HG02588 (cell line): ENCODE data around the gene SLC66A1.
"Not testable (repeated sequence)": the region's sequence is repeated elsewhere in the genome, so short reads cannot be mapped to it uniquely, and the experiment has no call there.

ENCODE experiments used
- ATAC-seq: cut with Tn5 transposase; IDR thresholded peaks from one replicate; pipeline ENCODE4 v1.9.1; 2021; ENCODE audit warnings: mild to moderate bottlenecking, moderate library complexity; ENCODE audit not compliant: unreplicated experiment

SLC66A1 gene

GRCh38 chr1:19311931-19312781, at the start of gene SLC66A1, which contains the start of gene AKR7A2:
TSS of gene SLC66A1 (plus strand) at chr1:19312326. CDS start at chr1:19317678, 5,352 bp downstream.
TSS of gene AKR7A2 (minus strand) at chr1:19312144. CDS start at chr1:19312124, 20 bp downstream.
- ATAC-seq: peak; percentile 77

GRCh38 chr1:19262744-19263143, 49.4 kb upstream of the SLC66A1 start:
- no peak for ATAC-seq

- no peak for ATAC-seq
Measured at GRCh38 chr1:19268445-19268844, 43.7 kb upstream of the SLC66A1 start.

DNA sequence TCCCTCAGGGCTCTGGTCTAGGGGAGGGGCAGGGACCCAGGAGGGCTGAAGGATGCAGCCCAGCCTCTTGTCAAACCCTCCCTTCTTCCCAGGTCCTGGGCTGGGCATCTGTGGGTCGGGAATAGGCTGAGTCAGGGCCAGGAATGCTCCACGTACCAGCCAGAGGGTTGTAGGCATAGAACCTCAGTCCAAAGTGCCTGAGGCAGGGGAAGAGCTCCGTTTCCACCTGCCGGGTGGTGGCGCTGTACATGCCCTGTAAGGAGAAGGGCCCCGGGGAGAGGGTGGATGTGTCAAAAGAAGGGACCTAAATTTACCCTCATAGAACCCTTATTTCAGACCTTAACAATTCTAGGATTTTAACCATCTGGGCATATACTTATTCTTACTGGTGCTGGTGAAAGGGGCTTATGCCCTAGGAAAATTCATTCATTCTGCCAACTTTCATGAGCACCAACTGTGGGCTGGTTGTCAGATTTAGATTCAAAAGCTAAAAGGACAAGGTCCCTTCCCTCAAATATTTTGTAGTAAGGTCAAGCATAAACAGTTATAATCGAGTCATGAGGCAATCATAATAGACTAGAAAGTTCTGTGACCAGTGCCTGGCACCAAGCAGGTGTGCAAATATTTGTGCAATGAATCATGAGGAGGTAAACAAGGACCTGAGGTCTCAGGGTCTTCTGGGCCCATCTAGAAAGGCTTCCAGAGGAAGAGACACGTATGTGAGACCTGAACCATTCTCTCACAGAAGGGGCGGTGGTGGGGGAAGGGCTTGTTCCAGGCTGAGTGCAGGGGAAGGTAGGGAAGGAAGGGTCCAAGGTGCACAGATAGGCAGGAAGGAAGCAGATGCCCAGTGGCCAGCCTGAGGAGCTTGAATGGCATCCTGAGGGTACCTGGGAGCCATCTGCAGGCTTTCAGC, 42.4 kb upstream of the SLC66A1 start:
- not testable (repeated sequence) for ATAC-seq

DNA sequence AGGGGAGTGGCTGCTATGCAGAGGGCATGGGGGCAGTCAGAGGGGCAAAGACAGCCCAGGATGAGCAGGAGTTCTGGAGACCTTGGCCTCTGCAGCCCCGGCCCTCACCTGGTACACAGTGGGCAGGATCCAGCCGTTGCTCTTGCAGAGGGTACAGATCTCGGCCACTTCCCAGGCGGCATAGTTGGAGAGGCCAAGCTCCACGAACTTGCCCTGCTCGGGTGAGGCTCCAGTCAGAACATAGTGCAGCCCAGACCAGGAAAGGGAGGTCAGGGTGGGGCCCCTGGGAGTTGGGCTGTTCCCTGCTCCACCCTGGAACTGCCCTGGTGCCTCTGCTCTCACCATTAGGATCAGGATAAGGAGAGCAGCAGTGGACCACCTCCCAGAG, 41.8 kb upstream of the SLC66A1 start:
- not testable (repeated sequence) for ATAC-seq

DNA sequence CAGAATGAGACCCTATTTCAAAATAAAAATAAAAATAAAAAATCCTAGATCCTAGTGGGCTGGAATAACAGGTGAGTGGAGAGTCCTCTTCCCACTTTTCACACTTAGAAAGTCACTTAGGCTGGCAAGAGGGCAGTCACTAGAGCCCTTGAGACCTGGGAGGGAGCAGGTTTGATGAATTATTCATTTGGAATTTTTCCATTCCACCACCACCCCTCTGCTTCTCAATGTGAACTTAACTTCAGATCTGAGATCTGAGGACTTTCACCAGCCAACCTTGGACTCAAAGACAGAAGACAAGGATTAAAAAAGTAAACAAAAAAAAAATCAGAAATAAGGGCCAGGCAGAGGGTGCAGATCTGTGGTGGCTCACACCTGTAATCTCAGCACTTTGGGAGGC, 40.1 kb upstream of the SLC66A1 start:
- no peak for ATAC-seq

DNA sequence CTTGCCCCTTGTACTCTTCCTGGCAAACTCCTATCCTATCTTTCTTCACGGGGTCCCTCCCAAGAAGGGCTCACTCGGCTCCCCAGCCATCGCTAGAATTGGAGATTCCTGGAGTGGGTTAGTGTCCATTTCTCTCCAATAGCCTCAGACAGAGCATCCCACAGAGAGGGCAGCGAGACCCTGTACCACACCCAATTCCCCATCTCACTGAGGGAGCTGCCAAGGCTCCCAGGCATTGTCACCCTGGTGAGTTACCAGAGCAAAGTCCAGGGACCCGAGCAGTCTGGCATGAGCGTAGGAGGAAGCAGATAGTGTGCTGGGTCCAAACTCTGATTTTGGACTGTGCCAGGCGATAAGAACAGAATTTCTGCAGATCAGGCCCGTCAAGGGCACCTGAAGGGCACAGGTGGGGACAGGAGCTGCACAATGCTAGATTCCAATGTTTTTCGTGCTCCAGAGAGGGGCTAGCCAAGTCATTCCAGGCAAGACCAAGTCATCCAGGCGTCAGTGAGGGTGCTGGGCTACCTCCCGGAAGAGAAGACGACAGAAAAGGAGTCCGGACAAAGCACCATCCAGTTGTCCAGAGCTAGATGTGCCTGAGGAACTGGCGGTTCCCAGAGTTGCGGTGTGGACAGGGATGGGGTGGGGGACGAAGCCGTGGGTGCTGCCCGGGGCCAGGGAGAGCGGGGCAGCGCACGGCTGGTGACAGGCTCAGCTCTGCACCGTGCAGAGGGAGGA, 38.9 kb upstream of the SLC66A1 start:
- no peak for ATAC-seq

DNA sequence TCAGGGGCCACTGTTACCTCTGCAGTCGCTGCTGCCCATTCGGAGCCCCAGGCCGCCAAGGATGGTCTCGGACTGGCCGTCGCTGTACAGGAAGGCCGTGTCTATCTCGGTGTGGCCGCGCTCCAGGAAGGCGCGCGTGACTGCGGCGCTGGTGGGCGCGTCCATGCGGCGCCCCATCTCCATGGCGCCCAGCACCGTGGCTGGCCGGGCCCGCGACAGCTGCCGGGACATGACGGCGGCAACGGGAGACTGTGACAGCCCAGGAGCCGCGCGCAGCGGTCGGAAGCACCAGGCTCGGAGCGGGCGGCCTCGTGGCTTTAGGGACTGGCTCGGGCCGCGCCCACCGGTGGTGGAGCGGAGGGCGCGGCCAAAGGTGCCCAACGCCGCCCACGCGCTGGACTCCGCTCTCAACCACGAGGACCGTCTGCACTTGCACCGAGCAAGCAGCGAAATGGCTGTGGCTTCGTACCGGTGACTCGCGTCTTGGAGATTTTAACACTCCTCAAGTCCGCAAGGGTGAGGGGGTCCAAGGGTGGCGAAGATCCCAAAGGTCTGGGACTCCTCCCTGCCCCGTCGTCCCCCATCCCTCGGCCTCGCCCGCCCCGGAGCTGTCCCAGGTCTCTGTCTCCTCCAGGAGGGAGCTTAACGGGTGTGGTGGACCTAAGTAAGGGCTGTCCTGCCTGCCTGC, 38.1 kb upstream of the SLC66A1 start:
- ATAC-seq: not testable (repeated sequence)

DNA sequence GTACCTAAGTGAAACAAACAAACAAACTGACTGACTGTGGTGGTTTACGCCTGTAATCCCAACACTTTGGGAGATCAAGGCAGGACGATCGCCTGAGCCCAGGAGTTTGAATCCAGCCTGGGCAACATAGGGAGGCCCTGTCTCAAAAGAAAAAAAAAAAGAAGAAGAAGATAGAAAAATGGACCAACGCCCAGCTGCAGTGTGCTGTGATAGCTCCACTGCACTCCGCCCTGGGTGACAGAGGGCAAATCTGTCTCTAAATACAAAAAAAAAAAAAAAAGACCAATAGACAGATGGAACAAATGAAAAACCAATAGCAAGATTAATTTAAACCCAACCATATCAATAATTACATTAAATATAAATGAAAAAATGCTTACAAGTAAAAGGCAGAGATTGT, 37.5 kb upstream of the SLC66A1 start:
- ATAC-seq: no peak

GRCh38 chr1:19283891-19284290, 28.2 kb upstream of the SLC66A1 start:
- ATAC-seq: no peak

- no peak for ATAC-seq
Measured at GRCh38 chr1:19284881-19285280, 27.2 kb upstream of the SLC66A1 start.

DNA sequence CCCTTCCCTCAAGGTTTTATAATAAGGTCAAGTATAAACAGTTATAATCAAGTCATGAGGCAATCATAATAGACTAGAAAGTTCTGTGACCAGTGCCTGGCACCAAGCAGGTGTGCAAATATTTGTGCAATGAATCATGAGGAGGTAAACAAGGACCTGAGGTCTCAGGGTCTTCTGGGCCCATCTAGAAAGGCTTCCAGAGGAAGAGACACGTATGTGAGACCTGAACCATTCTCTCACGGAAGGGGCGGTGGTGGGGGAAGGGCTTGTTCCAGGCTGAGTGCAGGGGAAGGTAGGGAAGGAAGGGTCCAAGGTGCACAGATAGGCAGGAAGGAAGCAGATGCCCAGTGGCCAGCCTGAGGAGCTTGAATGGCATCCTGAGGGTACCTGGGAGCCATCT, 26.8 kb upstream of the SLC66A1 start:
- not testable (repeated sequence) for ATAC-seq

DNA sequence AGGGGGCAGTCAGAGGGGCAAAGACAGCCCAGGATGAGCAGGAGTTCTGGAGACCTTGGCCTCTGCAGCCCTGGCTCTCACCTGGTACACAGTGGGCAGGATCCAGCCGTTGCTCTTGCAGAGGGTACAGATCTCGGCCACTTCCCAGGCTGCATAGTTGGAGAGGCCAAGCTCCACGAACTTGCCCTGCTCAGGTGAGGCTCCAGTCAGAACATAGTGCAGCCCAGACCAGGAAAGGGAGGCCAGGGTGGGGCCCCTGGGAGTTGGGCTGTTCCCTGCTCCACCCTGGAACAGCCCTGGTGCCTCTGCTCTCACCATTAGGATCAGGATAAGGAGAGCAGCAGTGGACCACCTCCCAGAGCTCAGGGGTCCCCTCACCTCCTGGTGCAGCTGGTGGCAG, 26.3 kb upstream of the SLC66A1 start:
- ATAC-seq: not testable (repeated sequence)

DNA sequence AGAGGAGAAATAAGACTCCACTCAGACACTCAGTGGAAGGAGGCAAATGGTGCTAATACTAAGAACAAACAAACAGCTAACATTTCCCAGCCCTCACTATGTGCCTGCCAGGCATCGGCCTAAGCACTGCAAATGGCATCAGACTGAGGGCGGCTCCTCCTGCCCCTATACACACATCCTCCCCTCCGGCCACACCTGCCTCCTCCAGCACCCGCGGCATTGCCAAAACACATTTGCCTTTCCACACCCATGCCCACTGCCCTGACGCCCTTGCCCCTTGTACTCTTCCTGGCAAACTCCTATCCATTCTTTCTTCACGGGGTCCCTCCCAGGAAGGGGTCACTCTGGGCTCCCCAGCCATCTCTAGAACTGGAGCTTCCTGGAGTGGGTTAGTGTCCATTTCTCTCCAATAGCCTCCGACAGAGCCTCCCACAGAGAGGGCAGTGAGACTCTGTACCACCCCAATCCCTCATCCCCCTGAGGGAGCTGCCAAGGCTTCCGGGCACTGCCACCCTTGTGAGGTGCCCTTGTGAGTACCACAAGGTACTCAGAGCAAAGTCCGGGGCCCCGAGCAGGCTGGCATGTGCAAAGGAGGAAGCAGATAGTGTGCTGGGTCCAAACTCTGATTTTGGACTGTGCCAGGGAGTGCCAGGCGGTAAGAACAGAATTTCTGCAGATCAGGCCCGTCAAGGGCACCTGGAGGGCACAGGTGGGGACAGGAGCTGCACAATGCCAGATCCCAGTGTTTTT, 24.5 kb upstream of the SLC66A1 start:
- ATAC-seq: no peak

DNA sequence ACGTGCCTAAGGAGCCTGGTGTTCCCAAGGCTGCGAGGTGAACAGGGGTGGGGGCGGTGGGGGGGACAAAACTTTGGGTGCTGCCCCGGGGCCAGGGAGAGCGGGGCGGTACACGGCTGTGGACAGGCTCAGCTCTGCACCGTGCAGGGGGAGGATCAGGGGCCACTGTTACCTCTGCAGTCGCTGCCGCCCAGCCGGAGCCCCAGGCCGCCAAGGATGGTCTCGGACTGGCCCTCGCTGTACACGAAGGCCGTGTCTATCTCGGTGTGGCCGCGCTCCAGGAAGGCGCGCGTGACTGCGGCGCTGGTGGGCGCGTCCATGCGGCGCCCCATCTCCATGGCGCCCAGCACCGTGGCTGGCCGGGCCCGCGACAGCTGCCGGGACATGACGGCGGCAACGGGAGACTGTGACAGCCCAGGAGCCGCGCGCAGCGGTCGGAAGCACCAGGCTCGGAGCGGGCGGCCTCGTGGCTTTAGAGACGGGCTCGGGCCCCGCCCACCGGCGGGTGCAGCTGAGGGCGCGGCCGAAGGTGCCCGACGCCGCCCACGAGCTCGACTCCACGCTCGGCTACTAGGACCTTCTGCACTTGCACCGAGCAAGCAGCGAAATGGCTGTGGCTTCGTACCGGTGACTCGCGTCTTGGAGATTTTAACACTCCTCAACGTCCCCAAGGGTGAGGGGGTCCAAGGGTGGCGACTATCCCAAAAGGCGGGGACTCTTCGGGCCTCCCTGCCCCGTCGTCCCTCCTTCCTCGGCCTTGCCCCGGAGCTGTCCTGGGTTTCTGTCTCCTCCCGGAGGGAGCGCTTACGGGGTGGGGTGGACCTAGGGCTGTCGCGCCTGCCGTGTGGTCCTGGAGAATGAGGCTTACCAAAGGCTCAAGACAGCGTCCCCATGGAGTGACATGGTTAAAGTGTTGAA, 23.5 kb upstream of the SLC66A1 start, which contains the start of gene AKR7A3:
TSS of gene AKR7A3 (minus strand) at position 447 of the 918 bp plus-strand sequence. CDS start at position 386, 61 bp downstream.
- not testable (repeated sequence) for ATAC-seq

GRCh38 chr1:19289244-19289643, 22.9 kb upstream of the SLC66A1 start:
- no peak for ATAC-seq

GRCh38 chr1:19294638-19295037, 17.5 kb upstream of the SLC66A1 start:
- no peak for ATAC-seq

- no peak for ATAC-seq
Measured at GRCh38 chr1:19300211-19300610, 11.9 kb upstream of the SLC66A1 start.
